A549 (cell line): ENCODE data around the gene CNTNAP2. TPM values are rescaled to one million over a fixed set of nuclear protein-coding genes. Genes with fewer than 3 reads are reported as not detected.
A peak's percentile ranks its signal among the peaks of the same experiment; 100 is the strongest.

Source experiments
- ATAC-seq, 2 experiments: fragments of 200-7000 bp in 1 of 2; fragments of >200 bp in 1 of 2; cut with Nextera tagmentation in 1 of 2; cut with Tn5 transposase in 1 of 2; 3 replicates each; pipeline versions ENCODE4 v1.8.0 to v1.9.1; 2018 to 2020; ENCODE audit warnings: mild to moderate bottlenecking in 1 of 2, moderate library complexity in 1 of 2
- CTCF ChIA-PET: fragments of 300-600 bp; sonication (Branson Sonifier 250); formaldehyde crosslinking; extraction: SDS; loops from one replicate; lab custom pipeline; 2021; ENCODE audit warnings: antibody characterized with exemption, inconsistent platforms; lab: Yijun Ruan, JAX
- POLR2A ChIA-PET: fragments of 350-600 bp; formaldehyde crosslinking; extraction: SDS; loops from one replicate; lab custom pipeline; 2021; ENCODE audit warnings: antibody characterized with exemption, inconsistent platforms; lab: Yijun Ruan, JAX
- DNase-seq, 2 experiments: peaks; one replicate each; pipeline versions ENCODE4 v3.0.0 to v3.0.0-alpha.2; 2011 to 2016; ENCODE audit warnings: low read depth in 1 of 2, low spot score in 1 of 2
- FAIRE-seq: peaks from 2 replicates; lab custom pipeline; 2011; peaks lifted over from hg19 to GRCh38; lab: Jason Lieb, UNC
- H3K27ac ChIP-seq, 2 experiments: fragments of >200 bp; sonication (Bioruptor Twin); formaldehyde crosslinking; 3 replicates each; pipeline ENCODE4 v1.5.1; 2016 to 2017
- H3K4me1 ChIP-seq: fragments of >200 bp; sonication (Bioruptor Twin); formaldehyde crosslinking; 3 replicates; pipeline ENCODE4 v1.6.1; 2016
- H3K4me2 ChIP-seq: fragments of >200 bp; sonication (Bioruptor Twin); formaldehyde crosslinking; 3 replicates; pipeline ENCODE4 v1.6.1; 2016
- H3K4me3 ChIP-seq: fragments of >200 bp; sonication (Bioruptor Twin); formaldehyde crosslinking; 3 replicates; pipeline ENCODE4 v1.5.1; 2016
- H3K9me3 ChIP-seq: fragments of >200 bp; sonication (Bioruptor Twin); formaldehyde crosslinking; 3 replicates; pipeline ENCODE4 v1.6.1; 2016
- ATOH8 ChIP-seq: fragments of 250-450 bp; sonication (Bioruptor Pico); IDR thresholded peaks from 2 replicates; pipeline ENCODE4 v1.5.0; 2020; ENCODE audit warnings: low read depth, mild to moderate bottlenecking, moderate library complexity
- CBX8 ChIP-seq: fragments of 200-600 bp; sonication (generic); IDR thresholded peaks from 2 replicates; pipeline ENCODE4 v1.6.1; 2016
- CHD2 ChIP-seq: fragments of 150-350 bp; IDR thresholded peaks from 2 replicates; pipeline ENCODE4 v1.6.1; 2014; ENCODE audit warnings: low read length; ENCODE audit not compliant: partially characterized antibody
- CTCF ChIP-seq: fragments of >200 bp; sonication (Bioruptor Twin); formaldehyde crosslinking; IDR thresholded peaks from 3 replicates; pipeline ENCODE4 v1.5.1; 2016
- ELK1 ChIP-seq: fragments of 150-350 bp; IDR thresholded peaks from 2 replicates; pipeline ENCODE4 v1.6.1; 2014; ENCODE audit warnings: low read depth, mild to moderate bottlenecking, low read length
- EP300 ChIP-seq, 2 experiments: fragments of >200 bp; sonication (Bioruptor Twin); formaldehyde crosslinking; IDR thresholded peaks; 2 replicates in 1 of 2; 3 replicates in 1 of 2; pipeline ENCODE4 v1.6.1; 2016 to 2017
- FOSL2 ChIP-seq, 2 experiments: fragments of 450-650 bp in 1 of 2; fragments of >200 bp in 1 of 2; sonication (Bioruptor Twin) in 1 of 2; formaldehyde crosslinking; IDR thresholded peaks; 2 replicates each; pipeline versions ENCODE4 v1.5.0 to v1.6.1; 2016 to 2020; ENCODE audit warnings: mild to moderate bottlenecking in 1 of 2, moderate library complexity in 1 of 2
- FOXS1 ChIP-seq: fragments of 250-450 bp; sonication (Bioruptor Pico); IDR thresholded peaks from 2 replicates; pipeline ENCODE4 v1.5.0; 2020; ENCODE audit warnings: mild to moderate bottlenecking, moderate library complexity
- GATA3 ChIP-seq: IDR thresholded peaks from 2 replicates; pipeline ENCODE4 v1.6.1; 2012; ENCODE audit warnings: borderline replicate concordance
- HDAC2 ChIP-seq: fragments of 200-600 bp; sonication (generic); IDR thresholded peaks from 2 replicates; pipeline ENCODE4 v1.6.1; 2016
- HES2 ChIP-seq: fragments of >200 bp; sonication (Bioruptor Twin); formaldehyde crosslinking; IDR thresholded peaks from 2 replicates; pipeline ENCODE4 v1.6.1; 2016
- HOXA7 ChIP-seq: fragments of 250-450 bp; sonication (Bioruptor Pico); IDR thresholded peaks from 2 replicates; pipeline ENCODE4 v1.5.0; 2020; ENCODE audit warnings: mild to moderate bottlenecking, moderate library complexity
- JUNB ChIP-seq: fragments of >200 bp; sonication (Bioruptor Twin); formaldehyde crosslinking; IDR thresholded peaks from 2 replicates; pipeline ENCODE4 v1.6.1; 2016
- KDM5A ChIP-seq: fragments of 200-600 bp; sonication (generic); IDR thresholded peaks from 2 replicates; pipeline ENCODE4 v1.6.1; 2016; ENCODE audit warnings: antibody characterized with exemption, mild to moderate bottlenecking
- NPAS2 ChIP-seq: fragments of 250-450 bp; sonication (Bioruptor Pico); IDR thresholded peaks from 2 replicates; pipeline ENCODE4 v1.8.0; 2022; ENCODE audit warnings: mild to moderate bottlenecking, moderate library complexity, borderline replicate concordance
- NR3C1 ChIP-seq: fragments of >200 bp; sonication (Bioruptor Twin); formaldehyde crosslinking; IDR thresholded peaks from 3 replicates; pipeline ENCODE4 v1.6.1; 2017
- PBX3 ChIP-seq: IDR thresholded peaks from 2 replicates; pipeline ENCODE4 v1.6.1; 2012
- RARB ChIP-seq: fragments of 250-450 bp; sonication (Bioruptor Pico); IDR thresholded peaks from 2 replicates; pipeline ENCODE4 v1.8.0; 2021; ENCODE audit warnings: mild to moderate bottlenecking, moderate library complexity
- RFX5 ChIP-seq: fragments of 450-650 bp; IDR thresholded peaks from 2 replicates; pipeline ENCODE4 v1.7.1; 2014; ENCODE audit warnings: antibody characterized with exemption, mild to moderate bottlenecking, moderate library complexity
- TP53 ChIP-seq: fragments of 250-450 bp; sonication (Bioruptor Pico); IDR thresholded peaks from 2 replicates; pipeline ENCODE4 v1.5.0; 2021; ENCODE audit warnings: mild to moderate bottlenecking, moderate library complexity
- USF2 ChIP-seq: fragments of 450-650 bp; IDR thresholded peaks from 2 replicates; pipeline ENCODE4 v1.6.1; 2014; ENCODE audit warnings: antibody characterized with exemption
- WGBS: methylation state at CpG from one replicate; pipeline ENCODE4 v1.1.6; 2017; ENCODE audit errors: missing lambda C conversion rate; 5-methylcytosine and 5-hydroxymethylcytosine counted together
- polyA plus RNA-seq, 4 experiments: library from polyadenylated mRNA; depleted of rRNA in 3 of 4; stranded (reverse); fragments of >200 nt; fragmentation: RNase III in 1 of 4; extraction: RNeasy Plus Mini Kit Qiagen cat#74134 plus additional on column Dnase treatment in 1 of 4; gene quantifications; 2 replicates in 3 of 4; 3 replicates in 1 of 4; pipeline ENCODE4 v1.2.3, GENCODE V29; 2011 to 2017

Gene CNTNAP2
- polyA plus RNA-seq, 2 of the 4 experiments (the other 2 are of a cell fraction) = 0.05 to 0.13 TPM

GRCh38 chr7:147509035-147509501, 1392.5 kb downstream of the CNTNAP2 start:
- no peak for TF ChIP-seq RARB
- TF ChIP-seq JUNB = peak; percentile 36; the same call in 1 of the 2 replicates
- TF ChIP-seq RFX5 = no peak
- TF ChIP-seq CTCF = no peak
- TF ChIP-seq GATA3 = no peak
- TF ChIP-seq EP300 (IDR thresholded peaks at IDR 0.05) = peak in 1 of 2 experiments; percentile 64; a peak in 1 of 5 replicates
- peak in 1 of 2 experiments; percentile 11 for DNase-seq
- Histone ChIP-seq H3K4me1 (peaks cover 5% of the 10 kb centered on the region; the same call in 1 of the 3 replicates), H3K4me3 (no peak overlapping the region), H3K9me3 (no peaks in the 10 kb centered on the region), H3K27ac (peak overlapping the region; percentile 59 to 78; a peak in 5 of 6 replicates), H3K4me2 (peak overlapping the region; percentile 29)
- ChIA-PET POLR2A (no interaction called here), CTCF (no interaction called here)
- no peak for FAIRE-seq
- 2% methylated on average over 3 of the region's 3 CpGs for WGBS
- ATAC-seq = peak; percentile 59; a peak in 3 of 6 replicates

GRCh38 chr7:147509541-147510200, 1393.1 kb downstream of the CNTNAP2 start:
- no peak for FAIRE-seq
- H3K4me3 ChIP-seq = no peak overlapping the region
- POLR2A ChIA-PET = no interaction called here

GRCh38 chr7:147510201-147510542, 1393.6 kb downstream of the CNTNAP2 start:
- no peak for FAIRE-seq
- no peak for ATAC-seq
- Histone ChIP-seq H3K4me2 (peak overlapping the region; percentile 29; the same call in 2 of the 3 replicates), H3K4me3 (no peak overlapping the region), H3K9me3 (0 out of 3 replicates have a peak, but pooled peaks cover 4% of the 10 kb centered on the region), H3K27ac (peak overlapping the region; percentile 59 to 78), H3K4me1 (peaks cover 5% of the 10 kb centered on the region; the same call in 1 of the 3 replicates)
- no peak for DNase-seq
- CTCF ChIA-PET = no interaction called here
- POLR2A ChIA-PET = no interaction called here
- TF ChIP-seq HES2 = no peak
- TF ChIP-seq HDAC2 = no peak
- TF ChIP-seq PBX3 = no peak
- no peak for TF ChIP-seq NR3C1
- TF ChIP-seq CBX8 = no peak
- TF ChIP-seq KDM5A = no peak
- no peak for TF ChIP-seq CHD2
- no peak for TF ChIP-seq HOXA7 (CRISPR knock-in tag)
- no peak for TF ChIP-seq CTCF
- no peak for TF ChIP-seq ELK1

More at GRCh38 chr7:147509541-147510200, 1393.1 kb downstream of the CNTNAP2 start:
- 5% methylated on average over 4 of the region's 4 CpGs for WGBS
- peak; percentile 56 to 62; a peak in 4 of 6 replicates for ATAC-seq
- H3K27ac ChIP-seq = peak overlapping the region; percentile 59 to 78
- peak overlapping the region; percentile 29 for H3K4me2 ChIP-seq
- CTCF ChIA-PET = no interaction called here
- peaks cover 5% of the 10 kb centered on the region; the same call in 1 of the 3 replicates for H3K4me1 ChIP-seq
- no peak for TF ChIP-seq NPAS2 (CRISPR knock-in tag)
- TF ChIP-seq USF2 = no peak
- no peak for TF ChIP-seq ATOH8 (CRISPR knock-in tag)
- no peak for TF ChIP-seq TP53 (CRISPR knock-in tag)
- TF ChIP-seq FOSL2 (IDR thresholded peaks at IDR 0.05) = peak; percentile 11; the same call in 1 of the 2 replicates
- TF ChIP-seq FOSL2 (CRISPR knock-in tag; IDR thresholded peaks at IDR 0.05) = no peak
- TF ChIP-seq EP300 (IDR thresholded peaks at IDR 0.05) = no peak
- TF ChIP-seq FOXS1 (CRISPR knock-in tag) = no peak
- no peak for TF ChIP-seq PBX3
- 0 out of 3 replicates have a peak, but pooled peaks cover under 1% of the 10 kb centered on the region for H3K9me3 ChIP-seq
- no peak for DNase-seq
